Activated T-cell treated with anti-CD3 and anti-CD28 coated beads, Interleukin-2, amount 50 U/mL, for 24 hours (primary cell): Measurements from ENCODE around the gene BMP15.

Experiments used
- DNase-seq: peaks from one replicate; pipeline ENCODE4 v3.0.0-alpha.2; 2020
- H3K27ac Mint-ChIP-seq: 2 replicates; pipeline ENCODE4 v1.8.0; 2020; ENCODE audit warnings: mild to moderate bottlenecking, mixed read lengths
- H3K27me3 Mint-ChIP-seq: 2 replicates; pipeline ENCODE4 v1.8.0; 2020; ENCODE audit warnings: mixed read lengths
- H3K36me3 Mint-ChIP-seq: 2 replicates; pipeline ENCODE4 v1.8.0; 2020; ENCODE audit warnings: low read depth, mixed read lengths
- H3K4me1 Mint-ChIP-seq: 2 replicates; pipeline ENCODE4 v1.8.0; 2020; ENCODE audit warnings: low read depth, mixed read lengths
- H3K4me3 Mint-ChIP-seq: 2 replicates; pipeline ENCODE4 v1.8.0; 2020; ENCODE audit warnings: mild to moderate bottlenecking, moderate library complexity, mixed read lengths
- H3K9me3 Mint-ChIP-seq: 2 replicates; pipeline ENCODE4 v1.8.0; 2020; ENCODE audit warnings: mixed read lengths

BMP15 gene

GRCh38 chrX:50941638-50942037, 31.1 kb downstream of the BMP15 start:
- DNase-seq, result no peak
- Mint-ChIP-seq H3K4me3 (no peak overlapping the region), H3K27ac (no peak overlapping the region), H3K4me1 (no peaks in the 10 kb centered on the region), H3K9me3 (no peaks in the 10 kb centered on the region), H3K27me3 (peaks cover 55% of the 10 kb centered on the region), H3K36me3 (no peaks in the 10 kb centered on the region)

- no peak for DNase-seq
- H3K4me3 Mint-ChIP-seq, result no peak overlapping the region
- no peaks in the 10 kb centered on the region for H3K36me3 Mint-ChIP-seq
- no peaks in the 10 kb centered on the region for H3K4me1 Mint-ChIP-seq
- H3K27ac Mint-ChIP-seq, result no peak overlapping the region
- H3K27me3 Mint-ChIP-seq, result peaks cover 55% of the 10 kb centered on the region
- H3K9me3 Mint-ChIP-seq, result no peaks in the 10 kb centered on the region
Observed at GRCh38 chrX:50942471-50942870, 31.9 kb downstream of the BMP15 start.

GRCh38 chrX:50952406-50952805, 41.9 kb downstream of the BMP15 start:
- peaks cover 10% of the 10 kb centered on the region for H3K9me3 Mint-ChIP-seq
- H3K27me3 Mint-ChIP-seq, result peaks cover 57% of the 10 kb centered on the region
- no peak overlapping the region for H3K27ac Mint-ChIP-seq
- no peaks in the 10 kb centered on the region for H3K36me3 Mint-ChIP-seq
- no peak for DNase-seq
- H3K4me3 Mint-ChIP-seq, result no peak overlapping the region
- H3K4me1 Mint-ChIP-seq, result no peaks in the 10 kb centered on the region

- H3K27ac Mint-ChIP-seq, result no peak overlapping the region
- H3K4me1 Mint-ChIP-seq, result no peaks in the 10 kb centered on the region
- H3K4me3 Mint-ChIP-seq, result no peak overlapping the region
- H3K27me3 Mint-ChIP-seq, result peaks cover 59% of the 10 kb centered on the region
- no peaks in the 10 kb centered on the region for H3K36me3 Mint-ChIP-seq
- H3K9me3 Mint-ChIP-seq, result peaks cover 10% of the 10 kb centered on the region
- DNase-seq, result no peak
Observed at GRCh38 chrX:50953832-50954231, 43.3 kb downstream of the BMP15 start.

GRCh38 chrX:50962156-50962555, 51.6 kb downstream of the BMP15 start:
- Mint-ChIP-seq H3K27ac (no peak overlapping the region), H3K4me3 (no peak overlapping the region), H3K36me3 (no peaks in the 10 kb centered on the region), H3K27me3 (peaks cover 32% of the 10 kb centered on the region), H3K4me1 (no peaks in the 10 kb centered on the region), H3K9me3 (no peaks in the 10 kb centered on the region)
- DNase-seq, result no peak

GRCh38 chrX:50963842-50964241, 53.3 kb downstream of the BMP15 start:
- peaks cover 32% of the 10 kb centered on the region for H3K27me3 Mint-ChIP-seq
- no peaks in the 10 kb centered on the region for H3K36me3 Mint-ChIP-seq
- no peak overlapping the region for H3K27ac Mint-ChIP-seq
- no peak overlapping the region for H3K4me3 Mint-ChIP-seq
- no peaks in the 10 kb centered on the region for H3K9me3 Mint-ChIP-seq
- DNase-seq, result no peak
- H3K4me1 Mint-ChIP-seq, result no peaks in the 10 kb centered on the region
